ENCODE data around the gene TMEM134.
"Not testable (repeated sequence)": the region's sequence is repeated elsewhere in the genome, so short reads cannot be mapped to it uniquely, and the experiment has no call there.

The TMEM134 gene, protein sequence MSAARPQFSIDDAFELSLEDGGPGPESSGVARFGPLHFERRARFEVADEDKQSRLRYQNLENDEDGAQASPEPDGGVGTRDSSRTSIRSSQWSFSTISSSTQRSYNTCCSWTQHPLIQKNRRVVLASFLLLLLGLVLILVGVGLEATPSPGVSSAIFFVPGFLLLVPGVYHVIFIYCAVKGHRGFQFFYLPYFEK

DNA sequence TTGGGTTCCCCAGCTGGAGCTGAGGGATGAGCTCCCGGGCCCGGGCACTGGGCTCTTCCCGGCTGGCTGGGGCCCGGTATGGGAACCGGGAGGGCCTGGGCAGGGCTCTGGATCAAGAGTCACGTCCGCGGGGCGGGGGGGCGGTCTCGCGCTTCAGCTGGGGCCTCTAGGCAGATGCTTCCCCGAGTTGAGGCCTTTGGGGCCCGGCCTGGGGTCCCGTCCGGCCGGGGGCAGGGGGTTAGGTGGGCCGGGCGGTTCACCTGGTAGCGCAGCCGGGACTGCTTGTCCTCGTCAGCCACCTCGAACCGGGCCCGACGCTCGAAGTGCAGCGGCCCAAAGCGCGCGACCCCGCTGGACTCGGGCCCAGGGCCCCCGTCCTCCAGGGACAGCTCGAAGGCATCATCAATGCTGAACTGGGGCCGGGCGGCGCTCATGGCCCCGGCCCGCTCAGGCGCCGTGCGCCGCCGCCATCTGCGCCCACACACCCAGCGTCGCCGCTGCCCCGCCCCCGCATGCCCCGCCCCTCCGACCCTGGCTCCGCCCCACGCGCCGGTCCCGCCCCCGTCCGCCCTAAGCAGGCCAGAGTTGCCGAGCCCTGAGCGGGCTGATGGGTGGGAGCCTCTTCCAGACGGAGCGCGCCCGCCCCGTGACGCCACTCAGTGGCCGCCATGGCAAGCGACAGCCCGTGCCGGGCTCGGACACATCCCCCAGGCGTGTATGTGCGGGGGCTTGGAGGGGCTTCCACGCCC lies at the start of gene TMEM134:
TSS of gene TMEM134 (minus strand) at position 493 of the 749 bp plus-strand sequence. CDS start at position 434, 59 bp downstream.
- no peaks in the 10 kb centered on the region for H3K27me3 ChIP-seq (ENCODE audit: insufficient read depth, low read length)
- H3K79me2 ChIP-seq (ENCODE audit: control insufficient read depth, insufficient read depth, low read length, unreplicated experiment): peaks cover 6% of the 10 kb centered on the region
- H3K27ac ChIP-seq (ENCODE audit: low read depth, low read length): peak within 1 kb of the TSS; percentile 48; the same call in 1 of the 2 replicates
- H3K36me3 ChIP-seq (ENCODE audit: insufficient read depth, low read length): no peaks in the 10 kb centered on the region
- H3K4me3 ChIP-seq (ENCODE audit: low read depth, low read length): peak within 1 kb of the TSS; percentile 90
- H3K4me1 ChIP-seq (ENCODE audit: control insufficient read depth, insufficient read depth, low read length, unreplicated experiment): peaks cover 9% of the 10 kb centered on the region
- peak within 1 kb of the TSS; percentile 94 for H2AFZ ChIP-seq (ENCODE audit: low read length, unreplicated experiment)

DNA sequence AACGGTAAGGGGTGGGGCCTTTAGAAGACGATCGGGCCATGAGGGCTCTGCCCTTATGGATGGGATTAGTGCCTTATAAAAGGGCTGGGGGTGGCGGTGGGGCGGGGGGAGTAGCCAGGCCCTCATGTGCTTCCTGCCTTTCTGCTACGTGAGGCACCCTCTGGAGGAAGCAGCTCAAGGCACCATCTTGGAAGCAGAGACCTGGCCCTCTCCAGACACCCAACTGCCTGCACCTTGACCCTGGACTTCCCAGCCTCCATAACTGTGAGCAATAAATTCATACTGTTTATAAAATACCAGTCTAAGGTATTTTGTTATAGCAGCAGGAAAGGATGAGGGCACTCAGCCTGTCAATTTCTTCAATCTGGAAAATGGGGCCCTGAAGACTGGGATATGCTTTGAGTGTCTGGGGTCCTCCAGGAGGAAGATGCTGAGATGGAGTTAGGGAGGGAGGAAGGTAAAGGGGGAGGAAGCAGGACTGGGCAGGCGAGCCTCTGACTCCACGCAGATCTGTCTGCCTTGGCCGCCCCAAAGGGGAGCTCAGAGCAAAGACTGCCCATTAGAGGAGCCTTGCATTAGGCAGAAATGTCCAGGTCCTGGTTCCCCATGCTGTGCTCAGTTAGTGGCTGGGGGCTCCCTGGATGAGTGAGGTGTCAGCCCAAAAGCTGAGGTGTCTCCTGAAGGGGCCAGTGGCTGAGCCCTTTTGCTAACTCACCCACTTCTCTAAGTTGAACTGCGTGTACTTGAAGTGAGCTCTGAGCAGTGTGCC lies 48.9 kb upstream of the TMEM134 start:
- Histone ChIP-seq H3K79me2 (ENCODE audit: control insufficient read depth, insufficient read depth, low read length, unreplicated experiment) (no peaks in the 10 kb centered on the region), H3K36me3 (ENCODE audit: insufficient read depth, low read length) (no peaks in the 10 kb centered on the region), H3K27me3 (ENCODE audit: insufficient read depth, low read length) (peaks cover 17% of the 10 kb centered on the region), H3K4me3 (ENCODE audit: low read depth, low read length) (no peak overlapping the region), H3K4me1 (ENCODE audit: control insufficient read depth, insufficient read depth, low read length, unreplicated experiment) (no peaks in the 10 kb centered on the region), H3K27ac (ENCODE audit: low read depth, low read length) (no peak overlapping the region), H2AFZ (ENCODE audit: low read length, unreplicated experiment) (no peak overlapping the region)

DNA sequence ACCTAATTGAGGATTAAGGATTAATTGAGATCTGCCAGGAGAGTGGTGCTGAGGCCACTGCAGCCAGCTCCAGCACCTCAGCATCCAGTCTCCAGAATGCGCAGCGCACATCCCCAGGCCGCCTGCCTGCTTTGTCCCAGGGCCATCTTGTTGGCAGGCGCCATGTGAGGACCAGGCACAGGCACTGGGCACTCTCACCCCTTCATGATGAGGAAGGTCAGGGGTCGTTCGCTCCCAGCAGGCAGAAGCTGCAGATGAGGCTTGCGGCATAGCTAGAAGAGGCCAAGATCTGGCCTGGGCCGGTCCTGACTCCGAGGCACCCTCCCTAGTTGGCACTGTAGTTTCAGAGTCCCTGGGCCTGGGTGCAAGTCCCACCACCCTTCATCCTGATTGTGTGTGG lies 47.8 kb upstream of the TMEM134 start:
- Histone ChIP-seq H3K36me3 (ENCODE audit: insufficient read depth, low read length) (no peaks in the 10 kb centered on the region), H3K4me3 (ENCODE audit: low read depth, low read length) (no peak overlapping the region), H3K27me3 (ENCODE audit: insufficient read depth, low read length) (peaks cover 14% of the 10 kb centered on the region), H3K27ac (ENCODE audit: low read depth, low read length) (no peak overlapping the region), H3K4me1 (ENCODE audit: control insufficient read depth, insufficient read depth, low read length, unreplicated experiment) (no peaks in the 10 kb centered on the region), H3K79me2 (ENCODE audit: control insufficient read depth, insufficient read depth, low read length, unreplicated experiment) (no peaks in the 10 kb centered on the region), H2AFZ (ENCODE audit: low read length, unreplicated experiment) (no peak overlapping the region)

DNA sequence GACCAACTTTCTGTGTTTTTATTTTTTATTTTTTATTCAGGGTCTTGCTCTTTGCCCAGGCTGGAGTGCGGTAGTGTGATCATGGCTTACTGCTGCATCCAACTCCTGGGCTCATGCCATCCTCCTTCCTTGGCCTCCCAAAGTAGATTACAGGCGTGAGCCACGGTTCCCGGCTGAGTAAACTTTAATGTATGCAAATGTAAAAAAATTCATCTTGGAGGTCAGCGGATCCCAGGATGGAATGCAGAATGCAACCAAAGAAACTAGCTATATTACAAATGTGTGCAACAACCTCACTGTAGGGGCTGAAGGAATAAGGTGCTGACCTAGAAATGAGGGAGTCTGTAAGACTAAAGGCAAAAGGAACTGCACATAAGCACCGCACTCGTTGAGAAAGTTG lies 45.1 kb upstream of the TMEM134 start:
- H3K27me3 ChIP-seq (ENCODE audit: insufficient read depth, low read length): peaks cover 11% of the 10 kb centered on the region
- H3K36me3 ChIP-seq (ENCODE audit: insufficient read depth, low read length): no peaks in the 10 kb centered on the region
- H3K79me2 ChIP-seq (ENCODE audit: control insufficient read depth, insufficient read depth, low read length, unreplicated experiment): no peaks in the 10 kb centered on the region
- H2AFZ ChIP-seq (ENCODE audit: low read length, unreplicated experiment): no peak overlapping the region
- no peak overlapping the region for H3K4me3 ChIP-seq (ENCODE audit: low read depth, low read length)
- H3K27ac ChIP-seq (ENCODE audit: low read depth, low read length): no peak overlapping the region
- no peaks in the 10 kb centered on the region for H3K4me1 ChIP-seq (ENCODE audit: control insufficient read depth, insufficient read depth, low read length, unreplicated experiment)

DNA sequence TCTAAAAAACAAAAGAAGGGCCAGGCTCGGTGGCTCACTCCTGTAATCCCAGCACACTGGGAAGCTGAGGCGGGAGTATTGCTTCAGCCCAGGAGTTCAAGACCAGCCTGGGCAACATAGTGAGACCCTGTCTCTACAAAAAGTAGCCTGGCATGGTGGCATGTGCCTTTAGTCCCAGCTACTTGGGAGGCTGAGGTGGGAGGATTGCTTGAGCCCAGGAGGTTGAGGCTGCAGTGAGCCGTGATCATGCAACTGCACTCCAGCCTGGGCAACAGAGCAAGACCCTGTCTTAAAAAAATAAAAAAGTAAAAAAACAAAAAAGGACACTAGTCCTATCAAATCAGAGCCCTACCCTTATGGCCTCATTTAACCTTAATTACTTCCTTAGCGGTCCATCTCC lies 42.5 kb upstream of the TMEM134 start:
- not testable (repeated sequence) for H3K79me2 ChIP-seq (ENCODE audit: control insufficient read depth, insufficient read depth, low read length, unreplicated experiment); H3K27ac ChIP-seq (ENCODE audit: low read depth, low read length); H2AFZ ChIP-seq (ENCODE audit: low read length, unreplicated experiment); H3K36me3 ChIP-seq (ENCODE audit: insufficient read depth, low read length); H3K4me3 ChIP-seq (ENCODE audit: low read depth, low read length); H3K4me1 ChIP-seq (ENCODE audit: control insufficient read depth, insufficient read depth, low read length, unreplicated experiment)
- H3K27me3 ChIP-seq (ENCODE audit: insufficient read depth, low read length): peaks cover 11% of the 10 kb centered on the region

DNA sequence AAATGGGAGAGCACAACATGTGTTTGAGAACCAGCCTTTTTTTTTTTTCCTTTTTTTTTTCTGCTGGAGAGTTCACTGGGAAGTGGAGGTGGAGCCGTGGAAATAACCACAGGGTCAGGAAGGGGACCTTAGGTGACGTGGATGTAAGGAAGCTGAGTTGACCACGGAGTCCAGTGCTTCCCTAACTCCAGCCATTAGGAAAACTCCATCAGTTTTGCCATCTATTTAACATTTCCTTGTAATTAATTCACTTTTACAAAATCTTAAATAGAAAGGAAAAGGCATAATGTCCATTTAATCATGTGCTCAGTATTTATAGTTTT lies 40.9 kb upstream of the TMEM134 start:
- Histone ChIP-seq H2AFZ (ENCODE audit: low read length, unreplicated experiment) (no peak overlapping the region), H3K36me3 (ENCODE audit: insufficient read depth, low read length) (no peaks in the 10 kb centered on the region), H3K79me2 (ENCODE audit: control insufficient read depth, insufficient read depth, low read length, unreplicated experiment) (peaks cover 9% of the 10 kb centered on the region), H3K27ac (ENCODE audit: low read depth, low read length) (no peak overlapping the region), H3K4me3 (ENCODE audit: low read depth, low read length) (no peak overlapping the region), H3K27me3 (ENCODE audit: insufficient read depth, low read length) (peaks cover 11% of the 10 kb centered on the region), H3K4me1 (ENCODE audit: control insufficient read depth, insufficient read depth, low read length, unreplicated experiment) (peaks cover 19% of the 10 kb centered on the region)

DNA sequence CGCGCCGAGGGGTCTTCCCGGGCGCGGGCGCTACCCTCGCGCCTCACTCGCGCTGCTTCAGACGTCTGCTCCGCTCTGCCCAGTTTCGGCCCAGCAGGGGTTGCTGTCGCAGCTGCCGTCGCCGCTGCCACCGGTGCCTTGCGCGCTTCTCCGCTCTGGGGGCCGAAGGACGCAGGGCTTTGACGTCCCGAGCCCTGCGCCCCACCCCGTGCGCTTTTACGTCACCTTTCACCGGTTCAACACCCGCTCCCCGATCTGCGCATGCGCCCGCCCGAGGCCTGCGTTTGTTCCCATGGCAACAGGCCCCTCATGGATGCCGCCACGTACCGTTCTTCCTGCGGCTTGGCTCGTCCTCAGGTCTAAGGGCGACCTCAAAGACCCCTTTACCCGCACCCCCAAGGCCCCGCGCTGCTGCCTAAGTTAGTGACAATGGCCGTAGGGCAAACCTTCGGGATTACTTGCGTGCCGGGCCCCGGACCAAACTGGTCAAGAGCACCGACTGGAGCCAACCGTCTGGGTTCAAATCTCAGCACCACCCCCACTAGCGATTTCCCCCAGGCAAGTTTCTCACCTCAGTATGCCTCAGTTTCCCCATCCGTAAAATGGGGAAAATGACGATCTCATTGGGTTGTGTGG lies 39.6 kb upstream of the TMEM134 start:
- Histone ChIP-seq H2AFZ (ENCODE audit: low read length, unreplicated experiment) (peak overlapping the region; percentile 97), H3K79me2 (ENCODE audit: control insufficient read depth, insufficient read depth, low read length, unreplicated experiment) (peaks cover 9% of the 10 kb centered on the region), H3K36me3 (ENCODE audit: insufficient read depth, low read length) (no peaks in the 10 kb centered on the region), H3K4me1 (ENCODE audit: control insufficient read depth, insufficient read depth, low read length, unreplicated experiment) (peaks cover 22% of the 10 kb centered on the region), H3K27ac (ENCODE audit: low read depth, low read length) (peak overlapping the region; percentile 81), H3K4me3 (ENCODE audit: low read depth, low read length) (peak overlapping the region; percentile 81), H3K27me3 (ENCODE audit: insufficient read depth, low read length) (peaks cover 3% of the 10 kb centered on the region; the same call in 1 of the 2 replicates)

DNA sequence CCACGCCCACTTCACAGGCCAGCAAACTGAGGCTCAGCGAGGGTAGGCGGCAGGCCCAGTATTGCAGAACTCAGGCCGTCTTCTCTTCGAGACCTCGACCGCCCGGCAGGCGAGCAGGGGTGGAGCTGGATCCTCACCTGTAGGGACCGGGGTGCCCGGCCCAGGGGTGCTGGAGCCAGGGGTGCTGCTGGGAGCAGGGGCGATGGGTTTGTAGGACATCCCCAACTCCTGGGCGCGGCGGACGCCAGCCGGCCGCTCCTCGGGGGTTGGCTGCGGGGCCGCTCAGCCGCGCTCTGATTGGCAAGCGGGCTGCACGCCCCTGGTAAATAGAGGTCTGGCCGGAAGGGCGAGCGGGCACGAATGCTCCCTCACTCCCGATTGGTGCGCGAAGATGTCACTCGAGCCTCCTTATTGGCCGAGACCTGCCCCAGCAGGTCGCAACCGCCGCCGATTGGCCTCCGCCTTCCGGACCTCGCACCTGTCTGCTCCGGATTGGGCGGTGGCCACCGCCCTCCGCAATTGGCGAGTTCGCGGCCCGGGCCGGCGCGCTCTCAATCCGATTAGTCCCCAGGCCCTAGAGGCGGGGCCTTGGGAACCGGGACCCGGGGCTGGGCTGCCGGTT lies 38.9 kb upstream of the TMEM134 start, which contains the start of gene CDK2AP2:
TSS of gene CDK2AP2 (minus strand) at position 299 of the 622 bp plus-strand sequence. CDS start at position 219, 80 bp downstream.
- Histone ChIP-seq H3K36me3 (ENCODE audit: insufficient read depth, low read length) (no peaks in the 10 kb centered on the region), H3K27ac (ENCODE audit: low read depth, low read length) (peak within 1 kb of the TSS; percentile 81), H2AFZ (ENCODE audit: low read length, unreplicated experiment) (peak within 1 kb of the TSS; percentile 97)

DNA sequence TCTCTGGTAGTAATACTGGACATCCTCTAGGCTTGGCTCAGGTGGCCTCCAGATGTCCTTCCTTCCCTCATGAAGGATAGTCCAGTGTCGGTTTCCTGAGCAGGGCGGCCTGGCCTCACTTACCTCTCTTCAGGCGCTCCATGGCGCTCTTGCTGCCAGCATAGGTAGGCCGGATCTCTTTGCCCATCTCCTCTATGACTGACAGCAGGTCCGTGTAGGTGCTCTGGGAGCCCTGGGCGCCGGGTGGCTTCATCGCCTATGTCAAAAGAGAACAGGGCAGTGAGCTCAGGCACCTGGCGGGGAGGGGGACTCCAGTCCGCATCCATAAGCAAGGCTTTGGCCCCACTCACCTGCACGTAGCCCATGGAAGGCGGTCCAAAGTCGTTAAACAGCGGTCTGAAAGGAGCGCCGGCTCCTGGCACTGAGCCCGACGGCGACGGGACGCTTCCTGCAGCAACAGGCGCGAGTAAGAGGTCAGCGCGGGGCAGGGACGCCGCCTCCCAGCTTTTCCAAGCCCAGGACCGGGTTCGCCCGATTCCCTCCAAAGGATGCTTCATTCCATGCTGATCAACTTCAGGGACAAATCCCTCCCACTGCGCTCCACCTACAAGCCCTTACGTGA lies 38.3 kb upstream of the TMEM134 start:
- peaks cover 9% of the 10 kb centered on the region for H3K79me2 ChIP-seq (ENCODE audit: control insufficient read depth, insufficient read depth, low read length, unreplicated experiment)
- H3K4me3 ChIP-seq (ENCODE audit: low read depth, low read length): peak overlapping the region; percentile 81
- no peaks in the 10 kb centered on the region for H3K27me3 ChIP-seq (ENCODE audit: insufficient read depth, low read length)
- no peaks in the 10 kb centered on the region for H3K36me3 ChIP-seq (ENCODE audit: insufficient read depth, low read length)
- no peak overlapping the region for H2AFZ ChIP-seq (ENCODE audit: low read length, unreplicated experiment)
- H3K27ac ChIP-seq (ENCODE audit: low read depth, low read length): 0 out of 2 replicates have a peak overlapping the region, but pooled peaks have one; percentile 41
- peaks cover 25% of the 10 kb centered on the region for H3K4me1 ChIP-seq (ENCODE audit: control insufficient read depth, insufficient read depth, low read length, unreplicated experiment)

More for the DNA sequence above, 38.9 kb upstream of the TMEM134 start, which contains the start of gene CDK2AP2:
- H3K27me3 ChIP-seq (ENCODE audit: insufficient read depth, low read length): no peaks in the 10 kb centered on the region
- peak within 1 kb of the TSS; percentile 81 for H3K4me3 ChIP-seq (ENCODE audit: low read depth, low read length)
- H3K4me1 ChIP-seq (ENCODE audit: control insufficient read depth, insufficient read depth, low read length, unreplicated experiment): peaks cover 25% of the 10 kb centered on the region
- H3K79me2 ChIP-seq (ENCODE audit: control insufficient read depth, insufficient read depth, low read length, unreplicated experiment): peaks cover 9% of the 10 kb centered on the region
